ENCODE measurements around the gene ARHGAP31.
"Not testable (repeated sequence)": the region's sequence is repeated elsewhere in the genome, so short reads cannot be mapped to it uniquely, and the experiment has no call there.

Gene ARHGAP31

GRCh38 chr3:119304201-119304713, 10.1 kb downstream of the ARHGAP31 start:
- no peak overlapping the region for H3K4me3 ChIP-seq (ENCODE audit: low read depth in 1 of 2, low read length in 1 of 2)
- no peak for TF ChIP-seq CTCF (IDR thresholded peaks at IDR 0.05)
- peaks cover 0 to 2% of the 10 kb centered on the region in 2 experiments for H3K4me1 ChIP-seq (ENCODE audit: control insufficient read depth in 1 of 2, insufficient read depth in 1 of 2, low read depth in 1 of 2, low read length in 1 of 2)
- no peak overlapping the region for H3K27ac ChIP-seq
- H3K27me3 ChIP-seq: no peaks in the 10 kb centered on the region
- H3K36me3 ChIP-seq: no peaks in the 10 kb centered on the region
- no peaks in the 10 kb centered on the region for H3K9me3 ChIP-seq

GRCh38 chr3:119305286-119305685, 11.1 kb downstream of the ARHGAP31 start:
- H3K4me1 ChIP-seq (ENCODE audit: control insufficient read depth in 1 of 2, insufficient read depth in 1 of 2, low read depth in 1 of 2, low read length in 1 of 2): peaks cover 2 to 5% of the 10 kb centered on the region in 2 experiments
- no peaks in the 10 kb centered on the region for H3K27me3 ChIP-seq
- no peak for TF ChIP-seq CTCF (IDR thresholded peaks at IDR 0.05)
- no peak overlapping the region for H3K27ac ChIP-seq
- H3K9me3 ChIP-seq: no peaks in the 10 kb centered on the region
- no peak overlapping the region for H3K4me3 ChIP-seq (ENCODE audit: low read depth in 1 of 2, low read length in 1 of 2)
- H3K36me3 ChIP-seq: no peaks in the 10 kb centered on the region

GRCh38 chr3:119306378-119306777, 12.2 kb downstream of the ARHGAP31 start:
- not testable (repeated sequence) for H3K9me3 ChIP-seq; H3K36me3 ChIP-seq; H3K4me3 ChIP-seq (ENCODE audit: low read depth in 1 of 2, low read length in 1 of 2); H3K27me3 ChIP-seq; H3K27ac ChIP-seq
- peaks cover 13 to 15% of the 10 kb centered on the region in 2 experiments for H3K4me1 ChIP-seq (ENCODE audit: control insufficient read depth in 1 of 2, insufficient read depth in 1 of 2, low read depth in 1 of 2, low read length in 1 of 2)

- no peak overlapping the region for H3K4me3 ChIP-seq (ENCODE audit: low read depth in 1 of 2, low read length in 1 of 2)
- no peaks in the 10 kb centered on the region for H3K9me3 ChIP-seq
- no peak for TF ChIP-seq CTCF (IDR thresholded peaks at IDR 0.05)
- H3K27ac ChIP-seq: no peak overlapping the region
- H3K27me3 ChIP-seq: no peaks in the 10 kb centered on the region
- no peaks in the 10 kb centered on the region for H3K36me3 ChIP-seq
- H3K4me1 ChIP-seq (ENCODE audit: control insufficient read depth in 1 of 2, insufficient read depth in 1 of 2, low read depth in 1 of 2, low read length in 1 of 2): peaks cover 14 to 15% of the 10 kb centered on the region in 2 experiments
Observed at GRCh38 chr3:119308355-119308754, 14.2 kb downstream of the ARHGAP31 start.

- H3K9me3 ChIP-seq: no peaks in the 10 kb centered on the region
- H3K27me3 ChIP-seq: no peaks in the 10 kb centered on the region
- H3K36me3 ChIP-seq: no peaks in the 10 kb centered on the region
- H3K4me3 ChIP-seq (ENCODE audit: low read depth in 1 of 2, low read length in 1 of 2): no peak overlapping the region
- peaks cover 14 to 15% of the 10 kb centered on the region in 2 experiments for H3K4me1 ChIP-seq (ENCODE audit: control insufficient read depth in 1 of 2, insufficient read depth in 1 of 2, low read depth in 1 of 2, low read length in 1 of 2)
- no peak overlapping the region for H3K27ac ChIP-seq
- TF ChIP-seq CTCF (IDR thresholded peaks at IDR 0.05): no peak
Observed at GRCh38 chr3:119309591-119309990, 15.4 kb downstream of the ARHGAP31 start.

- H3K4me1 ChIP-seq (ENCODE audit: control insufficient read depth in 1 of 2, insufficient read depth in 1 of 2, low read depth in 1 of 2, low read length in 1 of 2): peaks cover 14 to 15% of the 10 kb centered on the region in 2 experiments
- no peaks in the 10 kb centered on the region for H3K36me3 ChIP-seq
- no peaks in the 10 kb centered on the region for H3K27me3 ChIP-seq
- H3K27ac ChIP-seq: no peak overlapping the region
- no peaks in the 10 kb centered on the region for H3K9me3 ChIP-seq
- no peak overlapping the region for H3K4me3 ChIP-seq (ENCODE audit: low read depth in 1 of 2, low read length in 1 of 2)
- TF ChIP-seq CTCF (IDR thresholded peaks at IDR 0.05): no peak
Observed at GRCh38 chr3:119310071-119310470, 15.9 kb downstream of the ARHGAP31 start.
